HL-60/S4 treated with phorbol 12-myristate 13-acetate at 8.2 ng/mL for 4 days and 3 days (cell line): ENCODE measurements around the gene GALNT1.

Source experiments
- in situ Hi-C: fragments of 300-500 bp; cut with MboI; formaldehyde crosslinking; loops from 2 replicates; pipeline ENCODE4 v1.15.0; 2022; ENCODE audit warnings: low sequenced_read_pairs

Gene GALNT1

DNA sequence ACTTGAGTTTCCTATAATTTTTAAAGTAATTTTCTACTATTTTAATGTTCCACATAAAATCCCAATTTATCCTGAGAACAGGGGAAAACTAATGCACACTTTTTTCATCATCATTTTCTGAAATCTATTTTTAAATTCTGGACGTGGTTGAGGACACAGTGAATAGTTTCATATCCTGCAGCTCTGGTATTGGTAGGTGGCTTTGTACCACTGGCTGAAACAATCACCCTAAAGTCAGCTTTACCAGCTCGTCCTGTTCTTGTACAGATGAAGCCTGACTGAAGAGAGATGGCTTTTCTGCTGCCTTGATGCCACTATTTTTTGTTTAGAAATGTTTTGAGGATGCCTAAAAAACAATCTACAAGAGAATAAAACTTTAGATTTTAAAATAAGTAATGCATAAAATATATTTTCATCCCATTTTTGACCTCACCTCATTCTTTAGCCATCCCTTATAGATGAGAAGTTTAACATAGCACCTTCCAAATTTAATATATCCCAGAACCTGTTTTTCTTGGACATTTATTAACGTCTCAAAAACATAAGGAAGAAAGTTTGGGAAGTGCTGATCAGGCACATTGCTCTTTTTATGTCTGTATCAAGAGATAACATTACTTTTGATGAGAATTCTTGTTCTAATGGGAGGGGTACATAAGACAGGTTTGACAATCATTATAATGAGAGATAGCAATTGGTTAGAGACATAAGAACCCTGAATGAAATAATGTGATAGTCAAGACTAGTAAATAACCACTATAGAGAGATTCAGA is 80.9 kb downstream of the GALNT1 start:
- in situ Hi-C loops = no loop called here

DNA sequence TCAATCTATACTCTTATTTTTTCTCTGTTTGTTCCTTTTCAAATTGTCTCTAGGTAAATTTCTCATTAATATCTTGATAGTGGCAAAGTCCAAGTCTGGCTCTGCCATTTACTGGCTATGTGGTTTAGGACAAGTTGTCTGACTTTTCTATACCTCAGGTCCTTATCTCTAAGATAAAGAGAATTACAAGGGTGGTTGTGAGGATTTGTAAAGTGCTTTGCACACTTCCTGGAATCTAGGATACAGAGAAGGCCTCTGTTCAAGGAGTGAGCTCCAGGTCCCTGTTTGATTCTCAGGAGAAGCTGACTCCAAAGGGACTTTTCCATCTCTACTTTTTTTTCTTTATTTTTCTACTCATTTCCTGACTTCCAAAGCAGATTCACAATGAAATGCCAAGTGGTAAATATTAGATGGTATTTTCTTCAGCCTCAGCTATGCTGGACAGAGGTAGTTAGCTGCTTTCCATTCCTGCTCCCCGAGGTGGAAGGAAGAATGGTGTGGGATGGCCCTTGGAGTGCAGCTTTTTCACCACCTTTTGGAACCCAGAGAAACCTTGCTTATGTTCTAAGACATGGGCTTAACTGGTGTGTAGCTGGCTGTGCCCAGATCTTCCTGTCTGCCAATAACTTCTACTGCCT is 90.5 kb downstream of the GALNT1 start:
- in situ Hi-C loops = no loop called here

DNA sequence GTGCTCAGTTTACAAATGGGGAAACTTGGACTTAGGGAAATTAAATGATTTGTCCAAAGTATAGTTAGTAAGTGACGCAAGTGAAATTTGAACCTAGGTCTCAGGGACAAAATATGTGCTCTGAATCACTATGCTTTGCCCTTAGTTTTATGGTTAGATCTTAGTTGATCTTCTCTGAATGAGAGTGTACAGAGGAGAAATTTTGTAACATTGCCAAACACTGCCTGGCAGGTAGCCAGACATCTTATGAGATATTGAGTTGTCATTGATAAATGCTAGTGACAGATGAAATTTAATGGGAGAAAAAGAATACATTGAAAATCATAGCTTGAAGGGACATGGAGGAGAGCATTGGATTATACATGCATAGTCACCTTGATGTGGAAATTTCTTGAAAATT is 91.4 kb downstream of the GALNT1 start:
- in situ Hi-C loops = no loop called here

DNA sequence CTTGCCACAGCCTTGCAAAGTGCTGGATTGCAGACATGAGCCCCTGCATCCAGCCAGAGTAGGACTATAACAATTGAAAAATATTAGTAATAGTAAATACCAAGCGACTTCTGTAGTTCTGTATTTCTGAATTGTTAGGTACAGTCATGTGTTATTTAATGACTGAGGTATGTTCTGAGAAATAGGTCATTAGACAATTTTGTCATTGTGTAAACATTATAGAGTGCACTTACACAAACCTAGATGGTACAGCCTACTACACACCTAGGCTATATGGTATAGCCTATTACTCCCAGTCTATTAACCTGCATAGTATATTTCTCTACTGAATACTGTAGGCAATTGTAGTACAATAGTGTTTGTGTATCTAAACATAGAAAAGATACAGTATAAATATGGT is 92.1 kb downstream of the GALNT1 start:
- in situ Hi-C loops = no loop called here

DNA sequence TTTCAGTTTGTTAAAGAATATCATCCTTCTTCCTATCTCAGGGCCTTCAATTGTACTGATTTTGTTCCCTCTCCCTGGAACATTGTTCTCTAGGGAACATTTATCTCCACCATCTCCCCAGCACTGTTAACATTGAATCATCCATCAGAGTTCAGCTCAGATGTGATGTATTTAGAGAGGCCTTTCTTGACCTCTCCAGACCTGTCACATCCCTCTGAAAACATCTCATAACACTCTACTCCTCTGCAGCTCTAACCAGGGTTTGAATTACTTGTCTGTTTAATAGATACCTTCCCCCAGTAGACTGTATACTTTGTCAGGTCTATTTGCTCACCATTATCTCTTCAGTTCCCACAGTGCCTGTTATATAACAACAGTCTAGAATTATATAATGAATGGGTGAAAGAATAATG is 98.6 kb downstream of the GALNT1 start:
- in situ Hi-C loops = no loop called here

DNA sequence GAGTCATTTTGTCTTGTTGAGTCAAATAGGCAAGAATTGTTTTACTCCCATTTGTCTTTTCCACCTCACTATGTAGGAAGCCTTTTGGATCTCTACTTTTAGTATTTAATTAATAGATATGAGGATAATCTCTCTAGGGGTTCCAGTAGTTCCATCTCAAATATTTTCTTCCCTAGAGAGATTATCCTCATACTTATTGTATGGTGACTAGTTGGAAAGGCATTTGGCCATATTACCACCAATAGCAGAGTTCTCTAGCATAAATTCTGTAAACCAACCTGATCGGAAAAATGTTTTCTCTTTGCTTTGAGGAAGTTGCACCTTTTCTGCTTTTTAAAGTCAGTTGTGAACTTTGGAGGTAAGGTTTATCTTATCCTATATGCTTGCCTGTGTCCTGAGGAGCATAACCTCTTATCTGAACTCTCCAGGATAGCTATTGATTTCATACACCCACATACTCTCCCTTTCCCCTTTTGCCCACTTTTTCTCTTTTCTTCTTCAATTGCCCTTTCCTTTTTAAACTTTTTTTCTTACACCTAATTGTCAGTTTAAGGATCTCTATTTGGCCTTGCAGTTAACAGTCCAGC is 100.8 kb downstream of the GALNT1 start:
- in situ Hi-C loops = no loop called here

DNA sequence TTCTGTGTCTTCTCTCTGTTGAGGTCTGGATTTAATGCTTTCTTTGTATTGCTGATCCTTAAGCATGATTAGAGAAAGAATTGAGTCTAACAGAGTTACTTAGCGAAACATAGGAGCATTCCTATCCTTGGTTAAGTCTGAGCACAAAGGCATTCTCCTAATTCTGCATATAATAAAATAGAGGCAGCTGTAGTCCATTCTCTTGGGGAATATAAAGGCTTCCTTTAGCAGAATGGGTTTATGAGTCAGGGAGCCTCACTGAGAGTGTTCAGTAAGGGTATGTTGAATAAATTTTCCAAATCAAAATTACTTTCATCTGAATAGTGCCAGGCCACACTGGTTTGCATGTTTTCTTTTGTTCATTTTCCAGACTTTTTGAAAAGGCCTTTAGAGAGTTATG is 101.5 kb downstream of the GALNT1 start:
- in situ Hi-C loops = no loop called here

DNA sequence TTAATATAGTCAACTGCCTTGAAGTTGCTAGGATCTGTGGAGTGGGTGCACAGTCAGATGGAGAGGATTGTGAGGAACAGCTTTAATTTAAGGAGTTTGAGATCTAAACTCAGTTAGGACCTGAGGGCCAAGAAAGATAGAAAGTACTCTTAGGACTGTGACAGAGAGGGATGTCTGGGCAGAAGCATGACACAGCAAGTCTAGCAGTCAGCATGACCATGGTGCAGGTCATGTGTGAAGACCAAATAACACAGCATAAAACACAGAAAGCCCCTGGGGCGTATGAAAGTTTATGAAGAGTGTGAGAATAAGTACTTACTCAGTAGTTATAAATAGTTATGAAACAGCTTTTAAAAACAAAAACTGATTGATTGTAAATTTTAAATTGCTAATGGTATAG is 107.2 kb downstream of the GALNT1 start:
- in situ Hi-C loops = no loop called here

DNA sequence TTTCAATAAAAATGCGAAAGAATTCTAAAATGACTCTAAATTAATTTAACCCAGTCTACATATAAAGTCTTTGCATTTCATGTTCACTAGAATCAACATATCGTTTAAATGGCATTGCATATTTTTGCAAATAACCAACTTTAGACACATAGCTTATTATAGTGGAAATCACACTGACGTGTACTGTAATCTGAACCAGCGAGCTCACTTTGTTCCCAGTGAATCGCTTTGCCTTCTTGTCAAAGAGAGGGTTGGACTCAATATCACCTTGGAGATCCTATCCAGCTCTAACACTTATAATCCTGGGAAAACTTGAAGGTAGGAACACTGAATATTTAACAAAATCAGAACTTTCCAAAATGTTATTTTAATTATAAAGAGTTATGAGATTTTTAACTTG is 108.2 kb downstream of the GALNT1 start:
- in situ Hi-C loops = no loop called here

DNA sequence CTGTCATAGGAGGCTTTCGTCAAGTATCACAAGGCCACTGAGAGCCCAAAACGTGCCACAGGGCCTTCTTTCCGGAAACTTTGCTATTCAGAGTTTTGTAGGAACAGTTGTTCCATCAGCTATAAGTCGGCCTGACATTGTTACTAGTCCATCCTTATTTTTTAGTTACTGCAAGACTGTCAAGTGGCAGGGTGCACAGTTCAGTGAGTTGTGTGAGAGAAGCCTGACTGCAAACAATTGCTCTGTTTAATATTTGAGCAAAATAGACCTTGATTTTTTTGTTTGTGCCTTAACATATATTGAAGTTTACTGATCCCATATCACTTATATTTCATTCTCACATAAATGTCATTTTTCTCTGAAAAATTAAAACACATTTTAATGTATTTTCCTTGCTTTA is 110.1 kb downstream of the GALNT1 start:
- in situ Hi-C loops = no loop called here

DNA sequence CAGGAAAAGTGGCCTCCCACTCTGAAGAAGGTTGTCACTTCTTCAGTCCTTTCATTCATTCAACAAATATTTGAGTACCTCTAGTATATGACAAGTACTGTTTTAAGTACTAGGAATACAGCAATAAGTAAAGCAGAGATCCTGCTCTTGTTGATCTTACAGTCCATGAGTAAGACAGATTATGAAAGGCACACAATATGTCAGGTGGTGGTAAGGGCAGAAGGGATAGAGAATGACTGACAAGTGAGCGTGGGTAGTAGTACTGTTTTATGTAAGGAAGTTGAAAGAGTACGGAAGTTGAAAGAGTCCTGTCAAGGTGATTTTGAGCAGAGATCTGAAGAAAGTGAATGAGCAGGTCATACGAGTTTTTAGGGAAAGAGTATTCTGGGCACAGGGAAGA is 111.3 kb downstream of the GALNT1 start:
- in situ Hi-C loops = no loop called here

DNA sequence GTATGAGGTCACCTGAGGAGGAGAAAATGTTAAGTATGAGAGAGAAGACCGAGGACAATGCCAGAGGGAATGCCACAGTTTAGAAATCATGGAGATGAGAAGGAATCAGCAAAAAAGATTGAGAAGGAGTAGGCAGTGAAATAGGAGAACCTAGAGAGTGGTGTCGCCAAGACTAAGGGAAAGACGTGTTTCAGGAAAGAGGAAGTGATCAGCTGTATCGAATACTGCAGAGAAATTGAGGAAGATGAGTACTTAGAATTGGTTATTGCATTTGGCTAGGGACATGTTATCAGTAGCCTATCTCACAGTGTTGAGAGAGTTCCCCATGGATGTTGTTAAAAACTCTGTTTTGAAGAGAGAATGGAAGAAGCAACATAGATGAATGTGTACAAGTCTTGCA is 112.3 kb downstream of the GALNT1 start:
- in situ Hi-C loops = no loop called here

DNA sequence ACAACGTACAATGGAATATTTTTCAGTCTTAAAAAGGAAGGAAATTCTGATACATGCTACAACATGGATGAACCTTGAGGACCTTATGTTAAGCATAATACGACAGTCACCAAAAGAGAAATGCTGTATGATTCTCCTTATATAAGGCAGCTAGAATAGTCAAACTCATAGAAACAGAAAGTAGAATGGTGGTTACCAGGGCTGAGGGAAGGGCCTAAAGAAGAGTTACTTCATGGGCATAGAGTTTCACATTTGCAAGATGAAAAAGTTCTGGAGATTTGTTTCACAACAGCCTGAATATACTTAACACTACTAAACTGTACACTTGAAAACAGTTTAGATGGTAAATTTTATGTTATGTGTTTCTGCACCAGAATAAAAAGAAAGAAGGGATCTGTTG is 113.3 kb downstream of the GALNT1 start:
- in situ Hi-C loops = no loop called here

DNA sequence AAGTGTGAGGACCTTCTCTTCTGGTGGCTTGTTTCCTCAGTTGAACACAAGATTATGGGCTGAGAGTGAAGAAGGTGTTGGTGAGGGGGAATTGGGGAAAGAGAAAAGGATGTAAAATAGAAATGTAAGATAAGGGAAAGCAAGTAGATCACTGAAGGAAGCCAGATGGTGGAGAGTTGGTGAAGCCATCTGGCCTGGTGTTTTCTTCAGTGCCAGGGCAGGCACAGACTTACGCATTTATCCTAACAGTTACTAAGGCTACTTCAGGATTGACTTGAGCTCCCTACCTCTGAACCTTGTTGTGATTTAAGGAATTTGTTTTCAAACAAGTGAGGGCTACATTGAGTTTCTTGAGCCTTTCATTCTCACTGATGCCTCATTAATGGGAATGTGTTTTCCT is 113.8 kb downstream of the GALNT1 start:
- in situ Hi-C loops = no loop called here

DNA sequence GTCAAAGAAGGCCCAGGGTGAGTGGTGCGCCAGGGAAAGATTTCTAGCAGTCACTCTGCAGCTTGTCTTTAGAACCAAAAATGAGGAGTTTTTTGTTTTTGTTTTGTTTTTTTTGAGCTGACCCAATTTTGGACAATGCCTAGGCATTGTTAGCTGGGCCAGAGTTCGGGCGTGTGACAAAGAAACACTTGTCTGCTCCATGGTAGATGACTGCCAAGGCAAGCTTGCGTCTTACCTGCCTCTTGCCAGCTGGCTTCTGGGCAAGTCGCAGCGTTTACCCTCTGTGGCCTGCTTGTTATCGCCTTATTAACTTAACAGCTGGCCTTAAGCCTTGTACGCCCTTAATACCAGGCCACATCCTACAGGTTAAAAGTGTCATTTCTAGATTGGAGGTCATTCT is 114.3 kb downstream of the GALNT1 start:
- in situ Hi-C loops = no loop called here

DNA sequence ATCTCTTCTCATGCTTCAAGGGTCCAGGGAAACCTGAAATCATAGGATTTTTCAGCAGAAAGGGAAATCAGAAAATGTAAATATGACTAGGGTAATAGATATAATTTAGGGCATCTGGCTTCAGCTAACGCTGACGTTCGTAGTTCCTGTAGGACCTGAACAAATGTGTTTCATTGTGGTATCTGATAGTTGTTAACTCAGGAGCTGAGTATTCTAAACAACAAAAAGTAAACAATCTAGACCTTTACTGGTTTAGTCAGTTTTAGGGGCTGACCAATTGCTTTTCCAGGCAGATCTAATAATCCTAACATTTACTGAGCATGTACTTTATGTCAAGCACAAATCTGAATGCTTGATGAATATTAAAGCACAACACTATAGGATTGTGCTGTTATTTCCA is 114.8 kb downstream of the GALNT1 start:
- in situ Hi-C loops = no loop called here

DNA sequence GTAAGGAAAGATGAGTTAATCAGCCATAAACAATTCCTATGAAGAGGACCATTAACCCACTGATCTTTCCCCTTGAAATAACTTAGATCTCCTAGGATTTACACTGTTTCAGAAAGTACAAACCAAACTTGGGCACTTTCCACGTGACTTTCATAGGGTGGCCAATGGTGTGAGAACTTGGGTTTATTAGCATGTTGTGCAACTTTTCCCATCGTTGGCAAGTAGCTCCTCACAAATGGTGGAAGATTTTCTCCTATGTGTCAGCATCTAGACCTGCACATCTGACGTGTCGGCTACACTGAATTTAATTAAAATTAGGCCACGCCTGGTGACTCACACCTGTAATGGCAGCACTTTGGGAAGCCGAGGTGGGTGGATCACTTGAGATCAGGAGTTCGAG is 116.3 kb downstream of the GALNT1 start:
- in situ Hi-C loops = no loop called here

DNA sequence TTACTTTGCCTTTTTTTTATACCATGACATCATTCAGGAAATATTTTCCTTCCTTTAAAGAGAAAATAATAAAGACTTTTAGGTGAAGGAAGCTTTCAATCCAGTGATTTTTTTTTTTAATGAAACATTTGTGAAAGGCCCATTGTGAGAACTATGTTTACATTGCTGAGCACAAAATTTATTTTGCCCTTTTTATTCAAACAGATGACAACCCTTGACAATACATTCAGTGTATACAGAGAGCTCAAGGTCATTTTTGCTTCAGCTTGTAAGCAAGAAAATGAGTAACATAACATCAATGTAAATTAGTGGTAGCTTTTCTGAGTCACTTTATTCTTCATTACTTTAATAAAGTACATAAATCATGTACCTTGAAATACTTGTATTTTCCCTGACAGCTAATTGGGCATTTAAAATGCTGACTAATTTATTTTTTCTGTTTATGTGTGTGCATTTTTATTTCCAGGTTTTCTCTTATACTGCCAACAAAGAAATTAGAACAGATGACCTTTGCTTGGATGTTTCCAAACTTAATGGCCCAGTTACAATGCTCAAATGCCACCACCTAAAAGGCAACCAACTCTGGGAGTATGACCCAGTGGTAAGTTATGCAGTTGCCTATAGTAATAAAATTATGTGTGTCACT is 121.6 kb downstream of the GALNT1 start:
- in situ Hi-C loops = no loop called here

DNA sequence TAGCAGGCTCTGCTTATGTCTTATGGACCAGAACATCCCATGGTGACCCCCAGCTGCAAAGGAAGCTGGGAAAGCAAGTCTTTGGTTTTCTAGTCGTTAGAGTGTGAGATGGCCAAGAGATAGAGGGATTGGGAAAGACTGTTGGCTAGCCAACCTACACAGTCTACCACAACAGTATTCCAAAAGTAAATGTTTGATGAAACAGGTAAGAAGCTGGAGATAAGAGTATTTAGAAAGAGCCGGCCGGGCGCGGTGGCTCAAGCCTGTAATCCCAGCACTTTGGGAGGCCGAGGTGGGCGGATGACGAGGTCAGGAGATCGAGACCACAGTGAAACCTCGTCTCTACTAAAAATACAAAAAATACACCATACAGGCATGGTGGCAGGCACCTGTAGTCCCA is 124.4 kb downstream of the GALNT1 start:
- in situ Hi-C loops = no loop called here

DNA sequence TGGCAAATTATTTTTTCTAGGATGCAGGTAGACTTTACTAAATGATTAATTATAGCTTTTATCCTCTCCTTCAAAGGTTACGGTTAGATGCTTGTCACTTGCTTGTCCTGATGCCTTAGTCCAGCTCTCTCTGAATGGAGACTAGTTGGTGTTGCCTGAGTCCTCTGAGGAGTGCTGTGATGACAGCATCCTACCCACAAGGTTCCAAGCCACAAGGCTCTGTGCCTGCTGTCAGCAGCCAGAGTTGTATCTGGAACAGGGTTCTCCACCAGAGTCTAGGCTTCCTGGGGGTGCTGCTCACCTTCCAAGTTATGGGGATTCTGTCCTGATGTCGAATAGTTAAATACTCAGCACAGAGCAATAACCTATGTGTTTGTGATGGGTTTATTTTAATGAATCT is 125.7 kb downstream of the GALNT1 start:
- in situ Hi-C loops = no loop called here

DNA sequence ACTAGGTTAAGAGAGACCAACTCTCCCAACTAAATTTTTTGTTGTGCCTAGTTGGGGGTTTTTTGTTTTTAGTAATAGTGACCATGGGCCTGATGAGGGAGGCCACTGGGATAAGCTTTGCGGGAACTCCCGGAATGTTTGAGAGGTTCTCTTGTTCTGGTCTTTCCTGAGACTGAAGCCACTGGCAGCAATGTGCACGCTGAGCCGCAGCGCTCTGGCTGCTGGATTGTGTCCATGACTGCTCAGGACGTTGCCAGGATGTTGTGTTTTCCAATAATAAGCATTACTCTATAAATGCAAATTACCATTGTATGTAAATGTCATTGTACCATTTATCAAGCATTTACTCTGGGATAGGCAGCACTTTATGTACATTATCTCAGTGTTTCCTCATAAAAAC is 126.1 kb downstream of the GALNT1 start:
- in situ Hi-C loops = no loop called here

DNA sequence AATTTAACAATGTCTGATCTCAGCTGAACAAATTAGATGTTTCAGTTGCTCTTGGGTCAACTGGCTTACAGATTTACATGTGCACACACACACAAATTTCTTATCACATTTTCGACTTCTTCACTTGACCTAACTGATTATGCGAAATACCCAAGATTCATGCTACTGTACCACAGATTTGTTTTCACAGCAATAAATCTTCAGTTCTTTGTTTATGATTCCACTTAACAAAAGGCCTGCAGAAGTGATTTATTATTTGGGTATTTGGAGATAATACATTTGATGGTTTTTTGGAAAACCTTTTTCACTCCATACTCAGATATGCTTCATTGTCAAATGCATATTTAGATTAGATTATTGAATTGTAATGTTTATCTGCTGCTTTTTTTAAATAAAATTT is 129.0 kb downstream of the GALNT1 start:
- in situ Hi-C loops = no loop called here
